Measurements from ENCODE around the gene ALG9. TPM values are rescaled to one million over a fixed set of nuclear protein-coding genes. Genes with fewer than 3 reads are reported as not detected.

The ALG9 gene
- total RNA-seq, 1 donor from 2014 or later, result 16.8 TPM

GRCh38 chr11:111741751-111742150, 129.6 kb downstream of the ALG9 start:
- H3K4me1 ChIP-seq, result peaks cover 7 to 38% of the 10 kb centered on the region in 2 donors
- peak overlapping the region in 1 of 2 donors; percentile 8 for H3K27ac ChIP-seq
- H3K27me3 ChIP-seq, result no peaks in the 10 kb centered on the region
- H3K4me3 ChIP-seq, result no peak overlapping the region
- no peak for DNase-seq (ENCODE audit: low spot score in 2 of 2)
- intact Hi-C loops (cut with DNase I), result no loop called here
- H3K9me3 ChIP-seq, result no peaks in the 10 kb centered on the region
- H3K36me3 ChIP-seq, result peaks cover 16 to 36% of the 10 kb centered on the region in 2 donors
- TF ChIP-seq CTCF (IDR thresholded peaks at IDR 0.05), result no peak

GRCh38 chr11:111739299-111739698, 132.1 kb downstream of the ALG9 start:
- Histone ChIP-seq H3K4me1 (peaks cover 19 to 43% of the 10 kb centered on the region in 2 donors), H3K36me3 (peaks cover 16 to 36% of the 10 kb centered on the region in 2 donors)
- intact Hi-C loops (cut with DNase I), result loop anchor here (10.0 kb wide), 1 partner anchor 414 kb away; no protein-coding TSS in a partner anchor

GRCh38 chr11:111737444-111738210, 133.8 kb downstream of the ALG9 start:
- intact Hi-C loops (cut with DNase I), result loop anchor here (10.0 kb wide), 1 partner anchor 413 kb away; no protein-coding TSS in a partner anchor
- Histone ChIP-seq H3K9me3 (no peaks in the 10 kb centered on the region), H3K4me3 (no peak overlapping the region), H3K27ac (peak overlapping the region; percentile 91 to 97), H3K27me3 (no peaks in the 10 kb centered on the region), H3K36me3 (peaks cover 16 to 22% of the 10 kb centered on the region in 2 donors), H3K4me1 (peaks cover 28 to 60% of the 10 kb centered on the region in 2 donors)
- no peak for DNase-seq (ENCODE audit: low spot score in 2 of 2)
- TF ChIP-seq CTCF (IDR thresholded peaks at IDR 0.05), result no peak

More at GRCh38 chr11:111739299-111739698, 132.1 kb downstream of the ALG9 start:
- Histone ChIP-seq H3K9me3 (no peaks in the 10 kb centered on the region), H3K27me3 (no peaks in the 10 kb centered on the region), H3K27ac (peak overlapping the region; percentile 8 to 97), H3K4me3 (no peak overlapping the region)
- TF ChIP-seq CTCF (IDR thresholded peaks at IDR 0.05), result no peak
- no peak for DNase-seq (ENCODE audit: low spot score in 2 of 2)

GRCh38 chr11:111736621-111737443, 134.5 kb downstream of the ALG9 start:
- H3K4me1 ChIP-seq, result peaks cover 33 to 68% of the 10 kb centered on the region in 2 donors
- no peak for TF ChIP-seq CTCF (IDR thresholded peaks at IDR 0.05)

More at GRCh38 chr11:111736621-111737443, 134.5 kb downstream of the ALG9 start:
- no peak overlapping the region for H3K4me3 ChIP-seq
- DNase-seq (ENCODE audit: low spot score in 2 of 2), result no peak
- no peaks in the 10 kb centered on the region for H3K27me3 ChIP-seq
- intact Hi-C loops (cut with DNase I), result loop anchor here (10.0 kb wide), 1 partner anchor 412 kb away; no protein-coding TSS in a partner anchor
- no peaks in the 10 kb centered on the region for H3K9me3 ChIP-seq
- H3K36me3 ChIP-seq, result peaks cover 11 to 17% of the 10 kb centered on the region in 2 donors
- H3K27ac ChIP-seq, result peak overlapping the region; percentile 91 to 97

Other genes with a start within 250 kb of the ALG9 start
- gene PPP2R1B, start 105.2 kb downstream of the ALG9 start, total RNA-seq, result 7.7 TPM
- gene FDXACB1, start 7.6 kb upstream of the ALG9 start, total RNA-seq, result 0.53 TPM
- not detected for gene CFAP68, start 8.0 kb upstream of the ALG9 start, total RNA-seq
- gene CRYAB, start 40.2 kb upstream of the ALG9 start, total RNA-seq, result 288 TPM
- gene HSPB2, start 41.2 kb upstream of the ALG9 start, total RNA-seq, result not detected
- gene C11orf52, start 47.3 kb upstream of the ALG9 start, total RNA-seq, result not detected
- 48.9 TPM for gene DIXDC1, start 65.8 kb upstream of the ALG9 start, total RNA-seq
- gene DLAT, start 153.8 kb upstream of the ALG9 start, total RNA-seq, result 21.3 TPM
- gene PIH1D2, start 202.4 kb upstream of the ALG9 start, total RNA-seq, result not detected
- 12.2 TPM for gene NKAPD1, start 202.7 kb upstream of the ALG9 start, total RNA-seq
- gene TIMM8B, start 215.2 kb upstream of the ALG9 start, total RNA-seq, result 28.9 TPM
- 68.5 TPM for gene SDHD, start 215.3 kb upstream of the ALG9 start, total RNA-seq

Data from ascending aorta (tissue), 2 donors.